ENCODE measurements around the gene SYCE3.

The SYCE3 gene

GRCh38 chr22:50576070-50576469 is 13.4 kb upstream of the SYCE3 start:
- no peak for TF ChIP-seq POLR2A (IDR thresholded peaks at IDR 0.05; ENCODE audit: low read depth, low read length)

GRCh38 chr22:50575426-50575941 is 12.8 kb upstream of the SYCE3 start:
- no peak for TF ChIP-seq POLR2A (IDR thresholded peaks at IDR 0.05; ENCODE audit: low read depth, low read length)
- FAIRE-seq = no peak
- no peak for DNase-seq (ENCODE audit: insufficient read length, low spot score)

More at GRCh38 chr22:50576070-50576469, 13.4 kb upstream of the SYCE3 start:
- DNase-seq (ENCODE audit: insufficient read length, low spot score) (no peak), FAIRE-seq (no peak)

GRCh38 chr22:50574383-50574755 is 11.7 kb upstream of the SYCE3 start:
- DNase-seq (ENCODE audit: insufficient read length, low spot score) = no peak
- FAIRE-seq = no peak
- no peak for TF ChIP-seq POLR2A (IDR thresholded peaks at IDR 0.05; ENCODE audit: low read depth, low read length)

- no peak for FAIRE-seq
- no peak for DNase-seq (ENCODE audit: insufficient read length, low spot score)
- no peak for TF ChIP-seq POLR2A (IDR thresholded peaks at IDR 0.05; ENCODE audit: low read depth, low read length)
Measured at GRCh38 chr22:50573491-50574382, 11.0 kb upstream of the SYCE3 start.

- FAIRE-seq (no peak), DNase-seq (ENCODE audit: insufficient read length, low spot score) (no peak)
- TF ChIP-seq POLR2A (IDR thresholded peaks at IDR 0.05; ENCODE audit: low read depth, low read length) = no peak
Measured at GRCh38 chr22:50572965-50573364, 10.2 kb upstream of the SYCE3 start.

GRCh38 chr22:50571264-50572175 is 8.8 kb upstream of the SYCE3 start:
- FAIRE-seq = no peak
- DNase-seq (ENCODE audit: insufficient read length, low spot score) = no peak
- no peak for TF ChIP-seq POLR2A (IDR thresholded peaks at IDR 0.05; ENCODE audit: low read depth, low read length)

- TF ChIP-seq POLR2A (IDR thresholded peaks at IDR 0.05; ENCODE audit: low read depth, low read length) = no peak
- DNase-seq (ENCODE audit: insufficient read length, low spot score) = no peak
- FAIRE-seq = no peak
Measured at GRCh38 chr22:50570861-50571260, 8.1 kb upstream of the SYCE3 start.

GRCh38 chr22:50569896-50570535 is 7.3 kb upstream of the SYCE3 start:
- no peak for TF ChIP-seq POLR2A (IDR thresholded peaks at IDR 0.05; ENCODE audit: low read depth, low read length)
- FAIRE-seq = no peak

GRCh38 chr22:50569041-50569459 is 6.3 kb upstream of the SYCE3 start:
- TF ChIP-seq POLR2A (IDR thresholded peaks at IDR 0.05; ENCODE audit: low read depth, low read length) = no peak
- DNase-seq (ENCODE audit: insufficient read length, low spot score) (no peak), FAIRE-seq (no peak)

More at GRCh38 chr22:50569896-50570535, 7.3 kb upstream of the SYCE3 start:
- DNase-seq (ENCODE audit: insufficient read length, low spot score) = no peak

- no peak for TF ChIP-seq POLR2A (IDR thresholded peaks at IDR 0.05; ENCODE audit: low read depth, low read length)
- FAIRE-seq (no peak), DNase-seq (ENCODE audit: insufficient read length, low spot score) (no peak)
Measured at GRCh38 chr22:50568626-50569025, 5.9 kb upstream of the SYCE3 start.

- no peak for TF ChIP-seq POLR2A (IDR thresholded peaks at IDR 0.05; ENCODE audit: low read depth, low read length)
- DNase-seq (ENCODE audit: insufficient read length, low spot score) = no peak
- no peak for FAIRE-seq
Measured at GRCh38 chr22:50567721-50568252, 5.1 kb upstream of the SYCE3 start.

- FAIRE-seq (no peak), DNase-seq (ENCODE audit: insufficient read length, low spot score) (no peak)
- TF ChIP-seq POLR2A (IDR thresholded peaks at IDR 0.05; ENCODE audit: low read depth, low read length) = no peak
Measured at GRCh38 chr22:50564289-50564688, 1.6 kb upstream of the SYCE3 start.

- DNase-seq (ENCODE audit: insufficient read length, low spot score) = no peak
- no peak for TF ChIP-seq POLR2A (IDR thresholded peaks at IDR 0.05; ENCODE audit: low read depth, low read length)
- no peak for FAIRE-seq
Measured at GRCh38 chr22:50563413-50564160, 868 bp upstream of the SYCE3 start.

Measured in H54 (cell line).